DMS153 treated with DMSO at 0.1 percent for 48 hours (cell line): Measurements from ENCODE around the gene SLC2A4.
A peak's percentile ranks its signal among the peaks of the same experiment; 100 is the strongest.

Experiments
- DNase-seq: peaks from one replicate; lab custom pipeline; 2025; ENCODE audit not compliant: unreplicated experiment; lab: John Stamatoyannopoulos, UW

The SLC2A4 gene

GRCh38 chr17:7246779-7247178 is 34.7 kb upstream of the SLC2A4 start:
- DNase-seq: no peak

GRCh38 chr17:7248796-7249195 is 32.7 kb upstream of the SLC2A4 start:
- DNase-seq: no peak

GRCh38 chr17:7249214-7249613 is 32.3 kb upstream of the SLC2A4 start:
- no peak for DNase-seq

- no peak for DNase-seq
Measured at GRCh38 chr17:7249830-7250229, 31.7 kb upstream of the SLC2A4 start.

- DNase-seq: no peak
Measured at GRCh38 chr17:7250695-7251627, 30.6 kb upstream of the SLC2A4 start.

GRCh38 chr17:7251661-7252175 is 29.8 kb upstream of the SLC2A4 start, which contains the start of gene CTDNEP1:
CTDNEP1 (minus strand) TSS chr17:7251734; CDS start chr17:7251296, 438 bp downstream.
- DNase-seq: peak; percentile 64

GRCh38 chr17:7252176-7253043 is 29.1 kb upstream of the SLC2A4 start, which contains the start of gene ELP5:
ELP5 (plus strand) TSS chr17:7252215; CDS start chr17:7252551, 336 bp downstream.
- DNase-seq: peak; percentile 16

- no peak for DNase-seq
Measured at GRCh38 chr17:7253082-7253481, 28.4 kb upstream of the SLC2A4 start.

GRCh38 chr17:7254511-7254910 is 27.0 kb upstream of the SLC2A4 start:
- no peak for DNase-seq

- no peak for DNase-seq
Measured at GRCh38 chr17:7256766-7257456, 24.6 kb upstream of the SLC2A4 start.

- no peak for DNase-seq
Measured at GRCh38 chr17:7258731-7259554, 22.6 kb upstream of the SLC2A4 start.

GRCh38 chr17:7259555-7259889 is 22.0 kb upstream of the SLC2A4 start:
- no peak for DNase-seq

- DNase-seq: no peak
Measured at GRCh38 chr17:7260151-7260550, 21.4 kb upstream of the SLC2A4 start.

- no peak for DNase-seq
Measured at GRCh38 chr17:7260651-7261378, 20.7 kb upstream of the SLC2A4 start.

GRCh38 chr17:7261379-7262191 is 19.9 kb upstream of the SLC2A4 start:
- DNase-seq: no peak

GRCh38 chr17:7262192-7262934 is 19.2 kb upstream of the SLC2A4 start, which contains the start of gene CLDN7:
CLDN7 (minus strand) TSS chr17:7262478; CDS start chr17:7262043, 435 bp downstream.
- DNase-seq: peak; percentile 40

- DNase-seq: no peak
Measured at GRCh38 chr17:7262935-7263800, 18.4 kb upstream of the SLC2A4 start.
